Testis (tissue), 2 donors: ENCODE data around the gene CCDC51.

Source experiments
- POLR2A ChIP-seq: fragments of 450-650 bp; IDR thresholded peaks from one replicate; pipeline ENCODE4 v1.6.1; 2017; ENCODE audit warnings: antibody characterized with exemption, mild to moderate bottlenecking, moderate library complexity
- TF ChIP-seq, protein P1 (sequence below), 3 experiments: fragments of 450-650 bp in 2 of 3; fragments of 200-600 bp in 1 of 3; sonication (generic) in 1 of 3; IDR thresholded peaks; one replicate each; pipeline ENCODE4 v1.5.1; 2016 to 2019; ENCODE audit warnings: antibody characterized with exemption in 3 of 3, mild to moderate bottlenecking in 2 of 3, moderate library complexity in 1 of 3

DNA sequence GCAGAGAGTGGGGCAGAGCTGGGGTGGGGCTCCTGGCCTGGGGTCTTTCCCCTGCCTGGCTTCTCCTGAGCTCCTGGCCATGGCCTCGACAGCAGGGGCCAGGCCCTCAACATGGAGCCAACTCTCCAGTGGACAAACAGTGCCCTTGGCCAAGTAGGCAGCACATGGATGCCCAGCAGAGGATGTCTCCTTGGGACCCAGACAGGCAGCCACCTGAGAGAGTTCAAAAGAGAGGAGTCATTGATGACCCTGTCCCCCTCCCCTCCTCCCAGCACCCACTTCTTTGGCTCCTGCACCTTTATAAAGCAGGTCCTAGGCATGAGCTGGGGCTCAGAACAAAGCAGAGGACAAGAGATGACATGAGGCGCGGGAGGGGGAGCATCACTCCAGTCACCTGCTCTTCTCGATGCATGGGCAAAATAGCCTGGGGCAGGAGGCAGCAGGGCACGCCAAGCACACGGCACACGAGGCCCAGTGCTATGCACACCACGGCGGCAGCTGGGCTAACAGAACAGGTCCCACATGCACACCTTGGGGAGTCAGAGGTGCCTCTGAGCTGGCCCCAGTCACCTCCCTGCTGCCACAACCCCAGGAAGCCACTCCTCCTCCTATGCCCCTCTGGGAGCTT lies 36.6 kb upstream of the CCDC51 start:
- TF ChIP-seq, protein P1, sequence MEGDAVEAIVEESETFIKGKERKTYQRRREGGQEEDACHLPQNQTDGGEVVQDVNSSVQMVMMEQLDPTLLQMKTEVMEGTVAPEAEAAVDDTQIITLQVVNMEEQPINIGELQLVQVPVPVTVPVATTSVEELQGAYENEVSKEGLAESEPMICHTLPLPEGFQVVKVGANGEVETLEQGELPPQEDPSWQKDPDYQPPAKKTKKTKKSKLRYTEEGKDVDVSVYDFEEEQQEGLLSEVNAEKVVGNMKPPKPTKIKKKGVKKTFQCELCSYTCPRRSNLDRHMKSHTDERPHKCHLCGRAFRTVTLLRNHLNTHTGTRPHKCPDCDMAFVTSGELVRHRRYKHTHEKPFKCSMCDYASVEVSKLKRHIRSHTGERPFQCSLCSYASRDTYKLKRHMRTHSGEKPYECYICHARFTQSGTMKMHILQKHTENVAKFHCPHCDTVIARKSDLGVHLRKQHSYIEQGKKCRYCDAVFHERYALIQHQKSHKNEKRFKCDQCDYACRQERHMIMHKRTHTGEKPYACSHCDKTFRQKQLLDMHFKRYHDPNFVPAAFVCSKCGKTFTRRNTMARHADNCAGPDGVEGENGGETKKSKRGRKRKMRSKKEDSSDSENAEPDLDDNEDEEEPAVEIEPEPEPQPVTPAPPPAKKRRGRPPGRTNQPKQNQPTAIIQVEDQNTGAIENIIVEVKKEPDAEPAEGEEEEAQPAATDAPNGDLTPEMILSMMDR (IDR thresholded peaks at IDR 0.05) = no peak
- TF ChIP-seq POLR2A = no peak
